ENCODE data around the gene DDIT4. TPM values are rescaled to one million over a fixed set of nuclear protein-coding genes. Genes with fewer than 3 reads are reported as not detected.
"Not testable (repeated sequence)": the region's sequence is repeated elsewhere in the genome, so short reads cannot be mapped to it uniquely, and the experiment has no call there.

The DDIT4 gene
- total and polyA plus RNA-seq, 2 donors: 137 to 277 TPM

DNA sequence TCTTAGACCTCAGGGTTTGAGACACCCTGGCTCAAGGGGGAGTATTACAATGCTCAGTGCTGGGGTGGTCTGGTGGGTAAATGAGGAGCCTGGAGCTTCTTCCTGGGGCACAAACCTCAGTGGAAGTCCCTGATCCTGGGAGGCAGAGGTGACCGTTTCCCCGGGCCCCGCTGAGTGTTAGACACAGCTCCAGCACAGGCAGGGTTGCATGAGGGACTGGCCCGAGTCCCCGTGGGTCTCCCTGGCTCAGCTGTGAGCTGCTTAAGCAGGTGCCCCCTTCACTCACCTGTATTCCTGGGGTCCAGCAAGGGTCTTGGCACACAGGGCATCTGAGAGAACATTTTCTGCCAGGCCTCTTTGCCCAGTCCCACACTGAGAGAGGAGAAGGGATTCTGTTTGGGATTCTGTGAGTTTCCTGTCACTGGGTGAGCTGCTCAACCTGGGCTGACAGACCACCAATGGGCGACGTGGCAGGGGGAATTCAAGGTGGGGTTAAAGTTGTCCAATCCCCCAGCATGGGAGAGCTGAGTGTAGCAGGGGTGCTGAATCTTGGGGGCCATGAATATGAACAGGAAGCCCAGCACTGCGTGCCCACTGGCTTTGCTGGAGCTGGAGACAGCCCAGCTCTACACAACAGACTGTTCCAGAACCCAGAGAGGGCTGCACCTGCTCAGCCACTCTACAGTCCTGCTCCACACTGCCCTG lies 29.9 kb downstream of the DDIT4 start:
- peaks cover 2% of the 10 kb centered on the region for H3K4me1 ChIP-seq (ENCODE audit: insufficient read depth)
- no peak overlapping the region for H3K4me3 ChIP-seq (ENCODE audit: low read depth, low read length)
- H3K27ac ChIP-seq (ENCODE audit: low read depth): no peak overlapping the region
- WGBS: 84% methylated on average over 8 of the region's 8 CpGs
- no peak for DNase-seq (ENCODE audit: extremely low spot score)
- H3K36me3 ChIP-seq (ENCODE audit: insufficient read depth): no peaks in the 10 kb centered on the region

GRCh38 chr10:72306215-72306760 lies 32.6 kb downstream of the DDIT4 start:
- WGBS: 79% methylated on average over 5 of the region's 5 CpGs
- no peak for DNase-seq (ENCODE audit: extremely low spot score)
- Histone ChIP-seq H3K4me1 (ENCODE audit: insufficient read depth) (peaks cover 2% of the 10 kb centered on the region), H3K4me3 (ENCODE audit: low read depth, low read length) (no peak overlapping the region), H3K36me3 (ENCODE audit: insufficient read depth) (no peaks in the 10 kb centered on the region), H3K27ac (ENCODE audit: low read depth) (no peak overlapping the region)

DNA sequence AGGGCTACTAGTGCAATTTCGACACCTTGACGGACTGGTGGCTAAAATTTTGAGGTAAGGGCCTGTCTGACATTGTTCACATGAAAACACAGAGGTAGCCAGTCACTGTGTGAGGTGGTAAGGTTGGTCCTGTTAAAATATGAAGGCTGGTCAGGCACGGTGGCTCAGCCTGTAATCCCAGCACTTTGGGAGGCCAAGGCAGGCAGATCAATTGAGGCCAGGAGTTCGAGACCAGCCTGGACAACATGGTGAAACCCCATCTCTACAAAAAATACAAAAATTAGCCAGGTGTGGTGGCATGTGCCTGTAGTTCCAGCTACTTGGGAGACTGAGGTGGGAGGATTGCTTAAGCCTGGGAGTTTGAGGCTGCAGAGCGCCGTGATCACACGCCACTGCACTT lies 34.0 kb downstream of the DDIT4 start:
- 96% methylated on average over 7 of the region's 7 CpGs for WGBS
- not testable (repeated sequence) for DNase-seq (ENCODE audit: extremely low spot score); H3K27ac ChIP-seq (ENCODE audit: low read depth)

DNA sequence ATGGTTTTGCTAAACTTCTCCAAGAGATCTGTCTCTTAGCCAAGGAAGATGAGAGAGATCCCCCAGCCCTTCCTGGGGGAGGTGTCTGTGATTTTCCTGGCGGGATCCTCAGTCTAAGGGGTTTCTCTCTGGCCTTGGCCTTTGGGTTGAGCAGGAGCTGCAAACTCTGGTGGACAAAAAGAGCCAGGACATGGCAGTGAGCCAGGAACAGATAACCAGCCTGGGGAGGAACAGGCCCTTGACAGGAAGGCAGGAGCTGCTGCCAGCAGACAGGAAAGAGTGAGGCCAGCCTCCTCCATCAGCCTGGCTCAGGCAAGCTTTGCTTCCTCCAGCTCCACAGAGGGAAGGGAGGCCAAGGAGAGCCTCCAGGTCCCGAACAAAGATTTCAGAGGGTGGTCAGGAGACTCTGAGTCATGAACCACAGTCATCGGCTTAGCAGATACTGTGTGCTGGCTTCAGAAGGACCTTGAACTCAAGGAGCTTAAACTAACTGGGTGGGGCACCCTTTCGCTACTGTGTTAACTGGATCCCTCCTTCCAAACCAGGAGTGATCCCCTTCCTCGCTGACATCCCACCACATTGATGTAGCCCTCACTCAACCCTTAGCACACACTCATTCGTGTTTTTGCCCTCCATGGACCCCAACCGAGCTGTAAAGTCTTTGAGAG lies 34.7 kb downstream of the DDIT4 start:
- H3K4me1 ChIP-seq (ENCODE audit: insufficient read depth): peaks cover 2% of the 10 kb centered on the region
- no peak for DNase-seq (ENCODE audit: extremely low spot score)
- H3K4me3 ChIP-seq (ENCODE audit: low read depth, low read length): no peak overlapping the region
- H3K36me3 ChIP-seq (ENCODE audit: insufficient read depth): no peaks in the 10 kb centered on the region
- H3K27ac ChIP-seq (ENCODE audit: low read depth): no peak overlapping the region
- WGBS: 58% methylated on average over 7 of the region's 7 CpGs

More for the DNA sequence above, 34.0 kb downstream of the DDIT4 start:
- not testable (repeated sequence) for H3K4me3 ChIP-seq (ENCODE audit: low read depth, low read length); H3K36me3 ChIP-seq (ENCODE audit: insufficient read depth); H3K4me1 ChIP-seq (ENCODE audit: insufficient read depth)

DNA sequence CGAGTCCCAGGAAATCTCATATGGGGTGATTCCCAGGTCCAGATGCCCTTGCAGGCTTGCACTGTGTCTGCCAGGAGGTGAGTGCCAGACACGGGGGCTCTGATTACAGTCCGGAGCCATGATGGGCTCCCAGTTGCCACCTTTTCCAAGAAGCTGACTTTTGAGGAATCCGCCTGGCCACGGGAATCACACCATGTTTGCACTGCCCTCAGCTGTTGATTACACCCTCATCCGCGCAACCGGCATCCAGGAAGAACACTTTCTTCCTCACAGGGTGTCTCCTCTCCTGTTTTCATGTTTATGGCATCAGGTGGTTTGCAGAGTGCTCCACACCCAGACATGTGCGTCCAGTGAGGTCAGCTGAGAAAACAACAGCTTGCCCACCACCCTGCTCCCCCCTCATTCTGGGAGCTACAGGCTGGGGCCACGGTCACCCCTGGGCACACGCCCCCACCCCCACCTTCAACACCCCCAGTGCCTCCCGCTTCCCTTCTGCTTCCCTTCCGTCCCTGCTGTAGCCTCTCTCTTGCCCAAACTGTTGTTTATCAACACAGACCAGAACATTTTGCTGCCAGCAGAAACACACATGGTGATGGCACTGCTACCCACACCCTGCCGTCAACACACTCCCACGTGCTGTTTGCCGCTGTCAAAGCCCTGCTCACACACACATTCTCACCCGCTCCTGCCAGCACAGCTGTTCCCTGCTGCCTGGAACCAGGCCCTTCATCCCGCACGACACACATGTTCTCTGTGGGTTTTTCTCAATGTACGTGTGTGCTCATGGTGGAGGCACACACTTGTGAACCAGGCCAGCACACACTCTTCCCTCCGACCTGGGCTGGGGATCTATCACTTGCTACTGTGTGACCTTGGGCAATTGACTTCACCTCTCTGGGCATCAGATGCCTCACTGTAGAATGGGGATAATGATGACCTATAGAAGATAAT lies 35.8 kb downstream of the DDIT4 start:
- Histone ChIP-seq H3K27ac (ENCODE audit: low read depth) (no peak overlapping the region), H3K36me3 (ENCODE audit: insufficient read depth) (no peaks in the 10 kb centered on the region), H3K4me1 (ENCODE audit: insufficient read depth) (peaks cover 2% of the 10 kb centered on the region), H3K4me3 (ENCODE audit: low read depth, low read length) (no peak overlapping the region)
- no peak for DNase-seq (ENCODE audit: extremely low spot score)
- 59% methylated on average over 21 of the region's 21 CpGs for WGBS

- no peak for DNase-seq (ENCODE audit: extremely low spot score)
- Histone ChIP-seq H3K4me1 (ENCODE audit: insufficient read depth) (peaks cover 2% of the 10 kb centered on the region), H3K27ac (ENCODE audit: low read depth) (no peak overlapping the region), H3K36me3 (ENCODE audit: insufficient read depth) (no peaks in the 10 kb centered on the region), H3K4me3 (ENCODE audit: low read depth, low read length) (no peak overlapping the region)
- 66% methylated on average over 11 of the region's 11 CpGs for WGBS
Observed at GRCh38 chr10:72310241-72310633, 36.5 kb downstream of the DDIT4 start.

GRCh38 chr10:72310636-72311035 lies 36.9 kb downstream of the DDIT4 start:
- H3K4me1 ChIP-seq (ENCODE audit: insufficient read depth): no peaks in the 10 kb centered on the region
- H3K27ac ChIP-seq (ENCODE audit: low read depth): no peak overlapping the region
- no peak overlapping the region for H3K4me3 ChIP-seq (ENCODE audit: low read depth, low read length)
- H3K36me3 ChIP-seq (ENCODE audit: insufficient read depth): no peaks in the 10 kb centered on the region
- DNase-seq (ENCODE audit: extremely low spot score): no peak
- WGBS: 93% methylated on average over 4 of the region's 4 CpGs

DNA sequence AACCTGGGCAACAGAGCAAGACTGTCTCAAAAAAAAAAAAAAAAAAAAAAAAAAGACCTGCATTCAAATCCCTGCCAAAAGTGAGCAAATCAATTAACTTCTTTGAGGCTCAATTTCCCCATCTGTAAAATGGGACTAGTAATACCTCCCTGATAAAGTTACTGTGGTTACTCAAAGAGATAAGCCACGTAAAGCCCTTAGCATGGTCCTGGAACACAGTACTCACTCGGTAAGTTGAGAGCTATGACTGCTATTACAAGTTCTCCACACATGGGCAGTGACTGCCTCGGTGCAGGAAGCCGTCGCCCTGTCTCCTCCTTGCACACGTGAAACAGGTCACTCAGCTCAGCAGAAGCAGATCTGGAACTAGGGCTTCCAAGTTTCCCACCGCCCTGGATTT lies 37.9 kb downstream of the DDIT4 start:
- no peak overlapping the region for H3K27ac ChIP-seq (ENCODE audit: low read depth)
- no peak for DNase-seq (ENCODE audit: extremely low spot score)
- 79% methylated on average over 7 of the region's 7 CpGs for WGBS
- H3K36me3 ChIP-seq (ENCODE audit: insufficient read depth): no peaks in the 10 kb centered on the region
- no peak overlapping the region for H3K4me3 ChIP-seq (ENCODE audit: low read depth, low read length)
- no peaks in the 10 kb centered on the region for H3K4me1 ChIP-seq (ENCODE audit: insufficient read depth)

GRCh38 chr10:72312865-72313391 lies 39.2 kb downstream of the DDIT4 start:
- no peak for DNase-seq (ENCODE audit: extremely low spot score)
- Histone ChIP-seq H3K4me3 (ENCODE audit: low read depth, low read length) (no peak overlapping the region), H3K4me1 (ENCODE audit: insufficient read depth) (no peaks in the 10 kb centered on the region), H3K27ac (ENCODE audit: low read depth) (no peak overlapping the region), H3K36me3 (ENCODE audit: insufficient read depth) (no peaks in the 10 kb centered on the region)
- 93% methylated on average over 8 of the region's 8 CpGs for WGBS

GRCh38 chr10:72314263-72314662 lies 40.5 kb downstream of the DDIT4 start:
- H3K36me3 ChIP-seq (ENCODE audit: insufficient read depth): no peaks in the 10 kb centered on the region
- no peak for DNase-seq (ENCODE audit: extremely low spot score)
- H3K4me3 ChIP-seq (ENCODE audit: low read depth, low read length): no peak overlapping the region
- no peak overlapping the region for H3K27ac ChIP-seq (ENCODE audit: low read depth)
- no peaks in the 10 kb centered on the region for H3K4me1 ChIP-seq (ENCODE audit: insufficient read depth)
- WGBS: 98% methylated on average over 7 of the region's 7 CpGs

DNA sequence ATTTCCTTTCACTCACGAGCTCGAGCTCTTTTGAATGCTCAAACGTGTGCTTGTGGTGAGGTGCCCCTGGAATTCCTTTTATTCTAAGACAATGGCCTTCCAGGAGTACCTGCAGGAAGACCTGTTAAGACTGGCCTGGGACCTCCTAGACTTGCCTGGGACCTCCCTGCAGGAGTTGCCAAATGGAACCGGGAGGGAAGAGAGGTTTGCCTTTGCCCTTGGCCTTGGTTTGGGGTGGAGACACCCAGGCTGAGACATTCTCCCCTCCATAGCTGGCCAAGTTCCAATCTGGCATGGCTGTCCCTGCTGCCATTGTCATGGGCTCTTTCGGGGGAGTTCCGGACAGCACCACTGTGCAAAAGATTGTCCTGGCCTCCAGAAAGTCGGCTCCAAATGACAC lies 41.3 kb downstream of the DDIT4 start:
- WGBS: 40% methylated on average over 7 of the region's 7 CpGs
- no peak for DNase-seq (ENCODE audit: extremely low spot score)
- Histone ChIP-seq H3K4me1 (ENCODE audit: insufficient read depth) (no peaks in the 10 kb centered on the region), H3K4me3 (ENCODE audit: low read depth, low read length) (no peak overlapping the region), H3K36me3 (ENCODE audit: insufficient read depth) (no peaks in the 10 kb centered on the region), H3K27ac (ENCODE audit: low read depth) (no peak overlapping the region)

GRCh38 chr10:72315611-72316385 lies 42.1 kb downstream of the DDIT4 start:
- H3K27ac ChIP-seq (ENCODE audit: low read depth): peak overlapping the region; percentile 3
- H3K36me3 ChIP-seq (ENCODE audit: insufficient read depth): no peaks in the 10 kb centered on the region
- no peak overlapping the region for H3K4me3 ChIP-seq (ENCODE audit: low read depth, low read length)
- no peaks in the 10 kb centered on the region for H3K4me1 ChIP-seq (ENCODE audit: insufficient read depth)
- WGBS: 17% methylated on average over 2 of the region's 2 CpGs
- DNase-seq (ENCODE audit: extremely low spot score): no peak

DNA sequence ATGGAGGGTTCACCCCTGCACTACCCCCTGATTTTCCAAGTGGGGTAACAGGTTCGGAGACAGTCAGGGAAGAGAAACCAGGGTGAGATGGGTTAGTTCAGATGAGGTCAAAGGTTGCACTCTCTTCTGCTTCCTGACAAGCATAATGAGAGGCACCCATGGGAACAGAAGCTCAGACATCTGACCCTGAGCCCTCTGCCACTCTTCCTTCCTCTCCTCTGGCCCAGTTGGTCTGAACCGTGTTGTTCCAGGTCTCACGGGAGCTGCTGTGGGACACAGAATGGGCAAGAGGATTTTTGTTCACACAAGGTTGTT lies 42.6 kb downstream of the DDIT4 start:
- Histone ChIP-seq H3K27ac (ENCODE audit: low read depth) (peak overlapping the region; percentile 39), H3K4me1 (ENCODE audit: insufficient read depth) (no peaks in the 10 kb centered on the region), H3K36me3 (ENCODE audit: insufficient read depth) (no peaks in the 10 kb centered on the region), H3K4me3 (ENCODE audit: low read depth, low read length) (no peak overlapping the region)
- DNase-seq (ENCODE audit: extremely low spot score): no peak
- 63% methylated on average over 3 of the region's 3 CpGs for WGBS
